Endothelial cell of umbilical vein (primary cell): ENCODE measurements around the gene ADGRD1. TPM values are rescaled to one million over a fixed set of nuclear protein-coding genes. Genes with fewer than 3 reads are reported as not detected.

Source experiments
- BruUV-seq: library from RNA; stranded (reverse); fragments of 400-500 nt; replicated peaks from 2 replicates; lab custom pipeline; 2021; lab: Mats Ljungman, UMichigan
- CTCF ChIA-PET: fragments of 300-600, 350-600 bp; sonication (Branson Sonifier 250); formaldehyde crosslinking; loops from one replicate; lab custom pipeline; 2021; ENCODE audit warnings: antibody characterized with exemption, inconsistent platforms; lab: Charles Lee
- POLR2A ChIA-PET: fragments of 300-600, 350-600 bp; sonication (Branson Sonifier 250); formaldehyde crosslinking; loops from one replicate; lab custom pipeline; 2021; ENCODE audit warnings: antibody characterized with exemption, inconsistent platforms; lab: Charles Lee
- DNase-seq: peaks from one replicate; pipeline ENCODE4 v3.0.0-alpha.2; 2011; ENCODE audit warnings: low read depth, low spot score
- FAIRE-seq: peaks from 2 replicates; lab custom pipeline; 2011; peaks lifted over from hg19 to GRCh38; lab: Jason Lieb, UNC
- H2AFZ ChIP-seq: 2 replicates; pipeline ENCODE4 v1.6.0; 2012; ENCODE audit warnings: low read depth, low read length, control low read depth, inconsistent platforms
- H3K27ac ChIP-seq: 2 replicates; pipeline ENCODE4 v1.5.1; 2011; ENCODE audit warnings: low read depth, mild to moderate bottlenecking, control low read depth, low read length, moderate library complexity; ENCODE audit not compliant: insufficient read depth
- H3K27me3 ChIP-seq, 2 experiments: 2 replicates each; pipeline versions ENCODE4 v1.6.0 to v1.6.1; 2011; ENCODE audit warnings: low read length in 2 of 2, mixed read lengths in 1 of 2; ENCODE audit not compliant: control insufficient read depth in 2 of 2, insufficient read depth in 2 of 2
- H3K36me3 ChIP-seq, 2 experiments: 2 replicates in 1 of 2; 3 replicates in 1 of 2; pipeline ENCODE4 v1.5.1; 2011; ENCODE audit warnings: low read length in 2 of 2, mild to moderate bottlenecking in 1 of 2, moderate library complexity in 1 of 2; ENCODE audit not compliant: control insufficient read depth in 2 of 2, insufficient read depth in 2 of 2; ENCODE audit errors: extremely low read depth in 1 of 2
- H3K4me1 ChIP-seq: 3 replicates; pipeline ENCODE4 v1.5.1; 2011; ENCODE audit warnings: mild to moderate bottlenecking, low read length; ENCODE audit not compliant: control insufficient read depth, insufficient read depth; ENCODE audit errors: extremely low read depth
- H3K4me2 ChIP-seq: 2 replicates; pipeline ENCODE4 v1.6.1; 2011; ENCODE audit warnings: low read length, control low read depth, mixed read lengths; ENCODE audit not compliant: insufficient read depth
- H3K4me3 ChIP-seq, 3 experiments: fragments of 200-600 bp in 1 of 3; sonication (generic), shearing (Covaris generic) in 1 of 3; replicated peaks in 1 of 3; 2 replicates each; pipeline ENCODE4 v1.5.1; 2011 to 2016; ENCODE audit warnings: control low read depth in 3 of 3, low read length in 3 of 3, mild to moderate bottlenecking in 2 of 3, inconsistent platforms in 1 of 3, low read depth in 1 of 3, moderate library complexity in 1 of 3; ENCODE audit not compliant: insufficient read depth in 1 of 3
- H3K79me2 ChIP-seq: 2 replicates; pipeline ENCODE4 v1.6.0; 2012; ENCODE audit warnings: low read length, inconsistent platforms; ENCODE audit not compliant: control insufficient read depth, insufficient read depth
- H3K9ac ChIP-seq: replicated peaks from 2 replicates; pipeline ENCODE3; 2011; ENCODE audit warnings: low read length, control low read depth; ENCODE audit not compliant: insufficient read depth; ENCODE audit errors: extremely low read depth
- H3K9me1 ChIP-seq: replicated peaks from 3 replicates; pipeline ENCODE4 v1.6.0; 2011; ENCODE audit warnings: mild to moderate bottlenecking, low read length; ENCODE audit not compliant: control insufficient read depth, insufficient read depth; ENCODE audit errors: extremely low read depth
- H3K9me3 ChIP-seq: replicated peaks from 2 replicates; pipeline ENCODE4 v1.5.1; 2012; ENCODE audit warnings: low read length, inconsistent platforms; ENCODE audit not compliant: control insufficient read depth, insufficient read depth
- H4K20me1 ChIP-seq: replicated peaks from 2 replicates; pipeline ENCODE3; 2011; ENCODE audit warnings: mild to moderate bottlenecking, low read length; ENCODE audit not compliant: control insufficient read depth, insufficient read depth; ENCODE audit errors: extremely low read depth
- EZH2 ChIP-seq: IDR thresholded peaks from 2 replicates; pipeline ENCODE4 v1.6.1; 2012; ENCODE audit warnings: borderline replicate concordance, low read depth, mild to moderate bottlenecking, moderate library complexity, low read length, inconsistent platforms; ENCODE audit not compliant: severe bottlenecking
- FOS ChIP-seq: IDR thresholded peaks from 2 replicates; pipeline ENCODE4 v1.6.1; 2011; ENCODE audit warnings: mild to moderate bottlenecking, low read length, moderate library complexity, borderline replicate concordance; ENCODE audit not compliant: insufficient read depth
- GATA2 ChIP-seq: IDR thresholded peaks from 2 replicates; pipeline ENCODE4 v1.7.0; 2011; ENCODE audit warnings: low read depth, mild to moderate bottlenecking, moderate library complexity, mixed read lengths, low read length; ENCODE audit not compliant: insufficient read length, insufficient read depth
- JUN ChIP-seq: IDR thresholded peaks from 2 replicates; pipeline ENCODE4 v1.6.1; 2011; ENCODE audit warnings: borderline replicate concordance, low read depth; ENCODE audit not compliant: insufficient read length, insufficient read depth
- MYC ChIP-seq: IDR thresholded peaks from one replicate; pipeline ENCODE4 v1.6.1; 2011; ENCODE audit warnings: mild to moderate bottlenecking, low read depth, low read length
- POLR2A ChIP-seq: IDR thresholded peaks from 2 replicates; pipeline ENCODE4 v1.6.1; 2012; ENCODE audit warnings: low read depth, mild to moderate bottlenecking, control low read depth, low read length
- POLR2AphosphoS5 ChIP-seq: IDR thresholded peaks from 2 replicates; pipeline ENCODE4 v1.6.1; 2012; ENCODE audit warnings: low read depth, mild to moderate bottlenecking, control low read depth, low read length, moderate library complexity; ENCODE audit not compliant: insufficient read depth
- dilution Hi-C: fragments of 300-500 bp; cut with MboI; formaldehyde crosslinking; loops from one replicate; pipeline ENCODE4 v1.15.0; 2019; ENCODE audit warnings: low sequenced_read_pairs; ENCODE audit not compliant: extremely low pct_ligation_motif_present
- intact Hi-C: fragments of 100-400 bp; cut with micrococcal nuclease; formaldehyde crosslinking; loops from one replicate; pipeline ENCODE4 v1.10.0; 2022
- polyA plus RNA-seq, 4 experiments: library from polyadenylated mRNA; depleted of rRNA in 3 of 4; stranded (reverse) in 3 of 4; unstranded in 1 of 4; fragments of >200 nt; gene quantifications; 2 replicates each; pipeline versions ENCODE4 v1.2.1 to v1.2.3, GENCODE V29; 2011 to 2012; ENCODE audit warnings: missing spikeins in 1 of 4
- total RNA-seq: library from RNA; stranded (reverse); gene quantifications from 2 replicates; pipeline ENCODE4 v1.2.3, GENCODE V29; 2021
- TF ChIP-seq, protein P1 (sequence below), 2 donors: IDR thresholded peaks; 1 replicate in 1 of 2; 2 replicates in 1 of 2; pipeline ENCODE4 v1.5.1; 2011; ENCODE audit warnings: low read length in 2 of 2, mild to moderate bottlenecking in 2 of 2, moderate library complexity in 2 of 2, control low read depth in 1 of 2, inconsistent platforms in 1 of 2, low read depth in 1 of 2; ENCODE audit not compliant: insufficient read depth in 1 of 2; ENCODE audit errors: extremely low read depth in 1 of 2
- TF ChIP-seq, protein P2 (sequence below): IDR thresholded peaks from 2 replicates; pipeline ENCODE4 v1.6.1; 2011; ENCODE audit not compliant: insufficient read depth, insufficient read length

ADGRD1 gene
- total and polyA plus RNA-seq, 2 donors (not counting 3 experiments of a cell fraction or from before 2014, with no cell fraction given): 0.07 TPM; not detected in 1

DNA sequence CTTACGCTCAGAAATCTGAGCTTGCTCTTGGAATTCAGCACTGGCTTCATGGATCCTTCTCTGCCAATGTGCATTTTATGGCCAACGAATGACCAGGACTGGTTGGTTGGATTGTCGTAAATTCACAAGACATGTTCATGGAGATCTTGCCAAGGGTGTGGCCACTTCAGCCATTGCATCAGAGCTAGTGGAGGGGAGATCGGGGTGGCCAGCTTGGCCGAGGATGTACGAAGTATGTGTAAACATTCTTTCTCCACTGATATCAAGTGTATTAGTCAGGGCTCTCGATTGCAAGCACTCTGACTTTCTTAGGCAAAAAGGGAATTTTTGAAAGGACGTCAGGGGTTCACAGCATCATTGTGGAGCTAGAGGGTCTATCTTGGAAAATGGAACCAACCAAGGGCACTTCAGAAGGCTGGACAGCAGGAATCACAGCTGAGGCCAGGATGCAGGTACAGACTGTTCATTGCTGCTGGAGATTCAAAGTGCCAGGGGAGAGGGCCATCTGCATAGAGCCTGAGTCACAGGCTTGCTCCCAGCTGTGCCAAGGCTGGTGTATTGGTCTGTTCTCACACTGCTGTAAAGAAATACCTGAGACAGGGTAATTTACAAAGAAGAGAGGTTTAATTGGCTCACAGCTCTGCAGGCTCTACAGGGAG lies 32.9 kb upstream of the ADGRD1 start:
- no peaks in the 10 kb centered on the region for H3K79me2 ChIP-seq
- no peak overlapping the region for H2AFZ ChIP-seq
- intact Hi-C loops (no loop called here), dilution Hi-C loops (no loop called here)
- H3K27me3 ChIP-seq: no peaks in the 10 kb centered on the region
- H3K9ac ChIP-seq: no peak overlapping the region
- no peaks in the 10 kb centered on the region for H3K36me3 ChIP-seq
- no peaks in the 10 kb centered on the region for H4K20me1 ChIP-seq
- TF ChIP-seq, protein P1, sequence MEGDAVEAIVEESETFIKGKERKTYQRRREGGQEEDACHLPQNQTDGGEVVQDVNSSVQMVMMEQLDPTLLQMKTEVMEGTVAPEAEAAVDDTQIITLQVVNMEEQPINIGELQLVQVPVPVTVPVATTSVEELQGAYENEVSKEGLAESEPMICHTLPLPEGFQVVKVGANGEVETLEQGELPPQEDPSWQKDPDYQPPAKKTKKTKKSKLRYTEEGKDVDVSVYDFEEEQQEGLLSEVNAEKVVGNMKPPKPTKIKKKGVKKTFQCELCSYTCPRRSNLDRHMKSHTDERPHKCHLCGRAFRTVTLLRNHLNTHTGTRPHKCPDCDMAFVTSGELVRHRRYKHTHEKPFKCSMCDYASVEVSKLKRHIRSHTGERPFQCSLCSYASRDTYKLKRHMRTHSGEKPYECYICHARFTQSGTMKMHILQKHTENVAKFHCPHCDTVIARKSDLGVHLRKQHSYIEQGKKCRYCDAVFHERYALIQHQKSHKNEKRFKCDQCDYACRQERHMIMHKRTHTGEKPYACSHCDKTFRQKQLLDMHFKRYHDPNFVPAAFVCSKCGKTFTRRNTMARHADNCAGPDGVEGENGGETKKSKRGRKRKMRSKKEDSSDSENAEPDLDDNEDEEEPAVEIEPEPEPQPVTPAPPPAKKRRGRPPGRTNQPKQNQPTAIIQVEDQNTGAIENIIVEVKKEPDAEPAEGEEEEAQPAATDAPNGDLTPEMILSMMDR (IDR thresholded peaks at IDR 0.05; ENCODE audit: extremely low read depth in 1 of 2, insufficient read depth in 1 of 2, low read depth in 1 of 2, low read length in 2 of 2): no peak
- TF ChIP-seq FOS (no peak), EZH2 (no peak), POLR2AphosphoS5 (no peak), JUN (no peak), POLR2A (no peak), GATA2 (no peak), MYC (no peak)
- TF ChIP-seq, protein P2, sequence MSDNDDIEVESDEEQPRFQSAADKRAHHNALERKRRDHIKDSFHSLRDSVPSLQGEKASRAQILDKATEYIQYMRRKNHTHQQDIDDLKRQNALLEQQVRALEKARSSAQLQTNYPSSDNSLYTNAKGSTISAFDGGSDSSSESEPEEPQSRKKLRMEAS: no peak
- FAIRE-seq (no peak), DNase-seq (no peak)
- H3K9me3 ChIP-seq: no peaks in the 10 kb centered on the region
- H3K9me1 ChIP-seq: no peaks in the 10 kb centered on the region
- BruUV-seq: no TSS peak
- H3K4me2 ChIP-seq: no peak overlapping the region
- no peak overlapping the region for H3K27ac ChIP-seq
- no peak overlapping the region for H3K4me3 ChIP-seq
- CTCF ChIA-PET: no interaction called here
- POLR2A ChIA-PET: no interaction called here
- no peaks in the 10 kb centered on the region for H3K4me1 ChIP-seq
